ENCODE data around the gene TNKS1BP1. TPM values are rescaled to one million over a fixed set of nuclear protein-coding genes. Genes with fewer than 3 reads are reported as not detected.

The TNKS1BP1 gene
- total RNA-seq, 1 donor from 2014 or later, result 147 TPM

DNA sequence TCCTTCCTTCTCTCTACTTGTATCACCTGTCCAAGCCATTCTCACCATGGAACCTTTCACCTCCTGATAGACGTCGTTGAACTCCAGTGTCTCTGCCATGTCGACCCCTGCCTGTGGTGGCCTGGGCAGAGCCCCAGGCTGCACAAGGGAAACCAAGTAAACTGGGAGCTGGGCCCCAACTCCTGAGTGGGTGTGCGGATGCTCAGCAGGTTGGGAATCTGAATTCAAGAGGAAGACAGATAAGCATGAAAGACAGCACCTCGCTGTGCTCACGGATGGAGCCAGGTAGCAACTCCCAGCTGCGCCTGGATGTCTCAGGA, 10.2 kb upstream of the TNKS1BP1 start:
- H3K4me3 ChIP-seq, result peak overlapping the region; percentile 93
- intact Hi-C loops (cut with DNase I), result no loop called here
- peaks cover 20% of the 10 kb centered on the region for H3K4me1 ChIP-seq
- TF ChIP-seq, protein P1, sequence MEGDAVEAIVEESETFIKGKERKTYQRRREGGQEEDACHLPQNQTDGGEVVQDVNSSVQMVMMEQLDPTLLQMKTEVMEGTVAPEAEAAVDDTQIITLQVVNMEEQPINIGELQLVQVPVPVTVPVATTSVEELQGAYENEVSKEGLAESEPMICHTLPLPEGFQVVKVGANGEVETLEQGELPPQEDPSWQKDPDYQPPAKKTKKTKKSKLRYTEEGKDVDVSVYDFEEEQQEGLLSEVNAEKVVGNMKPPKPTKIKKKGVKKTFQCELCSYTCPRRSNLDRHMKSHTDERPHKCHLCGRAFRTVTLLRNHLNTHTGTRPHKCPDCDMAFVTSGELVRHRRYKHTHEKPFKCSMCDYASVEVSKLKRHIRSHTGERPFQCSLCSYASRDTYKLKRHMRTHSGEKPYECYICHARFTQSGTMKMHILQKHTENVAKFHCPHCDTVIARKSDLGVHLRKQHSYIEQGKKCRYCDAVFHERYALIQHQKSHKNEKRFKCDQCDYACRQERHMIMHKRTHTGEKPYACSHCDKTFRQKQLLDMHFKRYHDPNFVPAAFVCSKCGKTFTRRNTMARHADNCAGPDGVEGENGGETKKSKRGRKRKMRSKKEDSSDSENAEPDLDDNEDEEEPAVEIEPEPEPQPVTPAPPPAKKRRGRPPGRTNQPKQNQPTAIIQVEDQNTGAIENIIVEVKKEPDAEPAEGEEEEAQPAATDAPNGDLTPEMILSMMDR (IDR thresholded peaks at IDR 0.05), result no peak
- H3K9me3 ChIP-seq, result no peaks in the 10 kb centered on the region
- DNase-seq, result no peak
- ATAC-seq, result no peak
- peak overlapping the region; percentile 91 for H3K27ac ChIP-seq
- no peaks in the 10 kb centered on the region for H3K27me3 ChIP-seq (ENCODE audit: low read depth)
- H3K36me3 ChIP-seq, result peaks cover 40% of the 10 kb centered on the region

DNA sequence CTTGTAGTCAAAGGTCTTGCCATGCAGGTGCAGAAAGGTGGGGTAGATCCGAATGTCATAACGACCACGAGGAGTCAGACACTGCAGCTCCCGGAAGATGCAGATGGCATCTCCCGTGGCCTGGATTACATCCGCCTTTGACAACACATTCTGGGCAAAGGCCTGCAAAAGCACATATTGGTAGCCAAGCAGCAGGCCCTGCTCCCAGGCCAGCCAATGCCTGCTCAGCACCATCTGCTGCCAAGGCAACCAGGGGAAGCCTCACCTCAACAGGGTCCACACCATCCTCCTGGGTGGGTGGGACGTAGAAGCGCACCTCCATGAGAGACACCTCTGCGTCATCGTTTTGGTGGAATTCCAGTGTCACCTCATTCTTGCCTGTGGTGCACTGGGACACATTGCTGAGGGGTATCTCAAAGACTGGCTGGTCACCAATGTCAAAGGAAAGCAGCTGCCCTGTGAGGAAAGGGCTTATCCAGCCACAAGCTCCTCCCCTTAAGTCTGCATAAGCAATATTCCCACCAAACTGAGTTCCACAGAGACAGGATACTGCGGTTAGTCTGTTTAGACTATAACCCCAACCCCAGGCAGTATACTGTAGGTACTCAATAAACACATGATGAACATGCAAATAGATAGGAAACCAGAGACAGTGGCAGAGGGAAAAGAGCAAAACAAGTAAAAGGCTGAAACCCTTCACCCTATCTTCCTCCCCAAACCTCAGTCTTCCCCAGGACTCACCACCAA, 8.1 kb upstream of the TNKS1BP1 start:
- Histone ChIP-seq H3K4me1 (peaks cover 20% of the 10 kb centered on the region), H3K27ac (no peak overlapping the region), H3K36me3 (peaks cover 61% of the 10 kb centered on the region), H3K27me3 (ENCODE audit: low read depth) (no peaks in the 10 kb centered on the region), H3K4me3 (no peak overlapping the region), H3K9me3 (no peaks in the 10 kb centered on the region)
- TF ChIP-seq, protein P1 (IDR thresholded peaks at IDR 0.05), result no peak
- DNase-seq (no peak), ATAC-seq (no peak)
- intact Hi-C loops (cut with DNase I), result no loop called here

DNA sequence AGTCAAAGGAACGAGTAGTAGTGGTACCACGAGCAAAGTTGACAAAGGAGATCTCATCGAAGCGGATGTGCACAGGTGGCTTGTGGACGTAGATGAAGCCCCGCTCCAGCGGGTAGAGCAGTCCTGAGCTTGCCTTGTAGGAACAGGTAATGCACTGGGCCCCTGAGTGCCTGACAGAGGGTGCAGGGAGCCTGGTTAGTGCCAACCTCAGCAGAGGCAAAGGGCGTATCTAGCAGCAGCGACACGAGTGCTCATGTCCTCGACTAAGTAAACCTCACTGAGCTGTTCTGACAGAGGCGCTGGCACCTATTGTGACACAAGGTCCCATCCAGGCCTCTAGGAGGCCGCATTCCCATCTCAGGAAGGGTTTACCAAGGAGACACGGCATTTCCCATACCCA, 7.0 kb upstream of the TNKS1BP1 start:
- Histone ChIP-seq H3K27ac (no peak overlapping the region), H3K4me1 (peaks cover 23% of the 10 kb centered on the region), H3K36me3 (peaks cover 73% of the 10 kb centered on the region), H3K4me3 (no peak overlapping the region), H3K9me3 (no peaks in the 10 kb centered on the region), H3K27me3 (ENCODE audit: low read depth) (no peaks in the 10 kb centered on the region)
- intact Hi-C loops (cut with DNase I), result no loop called here
- DNase-seq (no peak), ATAC-seq (no peak)
- TF ChIP-seq, protein P1 (IDR thresholded peaks at IDR 0.05), result no peak

DNA sequence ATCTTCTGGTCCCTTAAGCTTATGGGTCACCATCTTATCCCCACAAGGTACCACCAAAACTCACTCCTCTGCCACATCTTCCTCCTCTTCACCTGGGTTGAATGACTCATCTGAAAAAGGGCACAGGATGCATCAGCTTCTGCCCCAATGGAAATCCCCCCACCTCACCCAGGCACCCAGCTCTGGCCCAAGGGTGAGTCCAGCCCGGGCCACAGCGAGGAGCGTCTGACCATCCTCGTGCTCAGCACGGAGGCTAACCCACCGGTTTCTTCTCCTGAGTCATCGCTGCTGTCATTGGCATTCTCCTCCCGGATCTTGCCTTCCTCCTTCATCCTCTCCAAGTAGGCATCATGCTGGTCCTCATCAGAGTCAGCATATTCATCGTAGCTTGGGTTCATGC, 5.3 kb upstream of the TNKS1BP1 start:
- peaks cover 32% of the 10 kb centered on the region for H3K4me1 ChIP-seq
- intact Hi-C loops (cut with DNase I), result no loop called here
- DNase-seq (no peak), ATAC-seq (no peak)
- peaks cover 75% of the 10 kb centered on the region for H3K36me3 ChIP-seq
- TF ChIP-seq, protein P1 (IDR thresholded peaks at IDR 0.05), result no peak
- no peak overlapping the region for H3K27ac ChIP-seq
- no peaks in the 10 kb centered on the region for H3K9me3 ChIP-seq
- H3K27me3 ChIP-seq (ENCODE audit: low read depth), result no peaks in the 10 kb centered on the region
- H3K4me3 ChIP-seq, result no peak overlapping the region

DNA sequence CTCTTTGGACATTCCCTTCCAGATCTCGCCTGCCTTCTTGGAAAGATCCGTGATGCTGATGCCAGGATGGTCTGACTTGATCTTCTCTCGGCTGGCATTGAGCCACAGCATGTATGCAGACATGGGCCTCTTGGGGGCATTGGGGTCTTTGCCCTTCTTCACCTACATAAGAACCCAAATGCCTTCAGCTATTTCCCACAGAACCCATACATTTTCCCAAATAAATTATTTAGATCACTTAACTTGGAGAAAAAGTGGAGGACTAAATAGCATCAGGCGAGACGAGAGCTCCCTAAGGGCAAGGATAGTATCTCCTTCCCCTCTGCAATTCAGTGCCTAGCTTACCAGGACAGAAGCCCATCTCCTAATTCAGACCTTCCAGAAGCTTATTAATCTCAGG, 3.0 kb upstream of the TNKS1BP1 start:
- DNase-seq (no peak), ATAC-seq (no peak)
- intact Hi-C loops (cut with DNase I), result no loop called here
- no peaks in the 10 kb centered on the region for H3K27me3 ChIP-seq (ENCODE audit: low read depth)
- H3K4me3 ChIP-seq, result no peak overlapping the region
- H3K9me3 ChIP-seq, result no peaks in the 10 kb centered on the region
- H3K27ac ChIP-seq, result peak overlapping the region; percentile 96
- H3K36me3 ChIP-seq, result peaks cover 63% of the 10 kb centered on the region
- peaks cover 31% of the 10 kb centered on the region for H3K4me1 ChIP-seq
- TF ChIP-seq, protein P1 (IDR thresholded peaks at IDR 0.05), result no peak
